GM21447 (cell line): ENCODE results near the gene APBA3.

Experiments used
- ATAC-seq: cut with Tn5 transposase; IDR thresholded peaks from one replicate; pipeline ENCODE4 v1.9.1; 2021; ENCODE audit not compliant: unreplicated experiment

Gene APBA3, protein sequence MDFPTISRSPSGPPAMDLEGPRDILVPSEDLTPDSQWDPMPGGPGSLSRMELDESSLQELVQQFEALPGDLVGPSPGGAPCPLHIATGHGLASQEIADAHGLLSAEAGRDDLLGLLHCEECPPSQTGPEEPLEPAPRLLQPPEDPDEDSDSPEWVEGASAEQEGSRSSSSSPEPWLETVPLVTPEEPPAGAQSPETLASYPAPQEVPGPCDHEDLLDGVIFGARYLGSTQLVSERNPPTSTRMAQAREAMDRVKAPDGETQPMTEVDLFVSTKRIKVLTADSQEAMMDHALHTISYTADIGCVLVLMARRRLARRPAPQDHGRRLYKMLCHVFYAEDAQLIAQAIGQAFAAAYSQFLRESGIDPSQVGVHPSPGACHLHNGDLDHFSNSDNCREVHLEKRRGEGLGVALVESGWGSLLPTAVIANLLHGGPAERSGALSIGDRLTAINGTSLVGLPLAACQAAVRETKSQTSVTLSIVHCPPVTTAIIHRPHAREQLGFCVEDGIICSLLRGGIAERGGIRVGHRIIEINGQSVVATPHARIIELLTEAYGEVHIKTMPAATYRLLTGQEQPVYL

DNA sequence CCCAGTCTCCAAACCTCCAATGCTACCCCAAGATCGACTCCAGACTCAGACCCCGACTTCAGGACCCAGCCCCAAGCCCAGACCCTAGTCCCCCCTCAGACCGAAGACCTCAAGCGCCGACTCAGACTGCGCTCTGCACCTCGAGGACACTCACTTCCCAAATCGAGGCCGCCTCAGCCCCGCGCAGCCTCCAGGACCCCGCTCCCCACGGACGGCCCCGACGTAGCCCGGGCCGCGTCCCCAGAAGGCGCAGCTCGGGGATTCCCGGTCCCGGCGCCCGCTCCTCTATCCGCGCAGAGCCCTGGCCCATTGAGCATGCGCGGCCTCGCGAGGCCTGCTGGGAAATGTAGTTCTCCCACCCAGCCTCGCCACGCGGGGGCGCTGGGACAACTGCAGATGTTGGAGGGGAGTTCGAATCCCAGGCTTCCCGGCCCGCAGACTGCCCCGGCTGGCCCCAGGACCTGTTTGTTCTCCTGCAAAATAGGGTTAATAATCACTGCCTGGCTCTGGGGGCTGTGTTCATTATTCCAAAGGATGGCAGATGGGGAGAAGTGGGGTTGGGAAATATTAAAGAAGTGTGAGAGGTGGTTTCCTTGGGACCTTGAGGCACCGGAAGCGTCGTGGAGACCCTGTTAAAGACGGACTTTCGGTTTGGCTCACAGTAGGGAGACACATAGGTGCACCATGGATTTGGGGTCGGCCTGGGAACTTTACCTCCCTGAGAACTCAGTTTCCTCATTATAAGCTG lies at the start of gene APBA3:
TSS of gene APBA3 (minus strand) at position 311 of the 748 bp plus-strand sequence. CDS start 1,428 bp downstream, outside the sequence.
- ATAC-seq = peak; percentile 30

DNA sequence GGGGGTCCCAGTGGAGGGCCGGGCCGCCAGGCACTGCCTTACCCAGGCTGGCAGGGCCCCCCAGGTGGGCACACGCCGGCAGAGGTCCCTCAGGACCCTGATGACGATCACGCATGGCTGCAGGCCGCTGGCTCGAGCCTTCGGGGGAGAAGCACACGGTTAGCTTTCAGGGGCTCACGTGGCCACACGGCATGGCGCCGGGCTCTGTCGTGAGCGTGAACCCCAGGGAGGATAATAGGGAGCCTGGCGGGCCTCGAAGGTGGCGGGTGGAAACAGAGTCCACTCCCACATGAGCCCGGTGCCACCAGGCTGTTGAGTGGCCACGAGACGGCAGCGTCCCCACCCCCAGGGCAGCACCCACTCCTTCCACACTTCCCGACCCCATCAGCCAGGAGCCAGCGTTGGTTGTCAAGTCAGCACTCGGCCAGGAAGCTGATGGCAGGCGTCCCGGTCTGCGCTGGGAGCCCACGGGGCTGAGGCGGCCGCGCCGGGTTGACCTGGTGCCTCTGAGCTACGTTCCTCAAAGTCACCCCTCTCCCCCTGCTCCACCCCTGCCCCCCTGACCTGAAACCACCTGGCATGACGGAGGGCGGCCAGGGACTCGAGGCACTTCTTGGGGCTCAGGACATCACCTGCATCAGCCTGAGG lies 49.3 kb upstream of the APBA3 start:
- no peak for ATAC-seq

DNA sequence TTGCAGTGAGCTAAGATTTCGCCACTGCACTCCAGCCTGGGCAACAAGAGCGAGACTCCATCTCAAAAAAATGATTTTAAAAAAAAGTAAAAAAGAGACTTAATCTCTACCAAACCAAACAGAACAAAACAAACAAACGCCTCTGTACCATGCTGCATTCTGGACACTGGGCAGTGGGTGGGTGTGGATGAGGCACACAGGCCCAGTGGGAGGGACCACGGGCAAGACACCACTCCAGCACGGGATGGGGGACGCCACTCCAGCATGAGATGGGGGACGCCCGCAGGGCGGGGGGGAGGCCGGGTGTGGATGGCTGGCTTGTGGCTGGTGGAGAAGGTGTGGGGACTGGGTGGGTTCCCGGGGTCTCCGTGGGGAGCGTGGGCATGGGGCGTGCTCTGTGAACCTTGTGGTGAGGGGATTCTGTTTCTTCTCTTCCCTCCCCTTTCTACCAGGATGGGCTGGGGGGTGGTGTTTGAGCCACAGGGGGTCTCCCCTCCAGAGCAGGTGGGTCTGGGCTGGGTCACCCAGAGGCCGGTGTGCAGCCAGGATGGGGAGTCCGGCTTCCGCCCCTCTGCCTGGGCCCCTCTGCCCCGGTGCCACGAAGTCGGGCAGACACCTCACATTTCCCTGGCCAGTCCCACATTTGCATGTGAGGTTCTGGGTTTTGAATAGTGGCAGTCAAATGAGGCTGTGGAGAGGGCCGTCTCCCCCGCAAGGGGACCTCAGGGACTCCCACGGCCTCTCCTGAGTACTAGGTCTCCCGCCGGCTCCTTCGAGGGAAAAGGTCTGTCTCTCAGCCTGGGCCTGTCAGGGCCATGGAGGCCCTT lies 48.6 kb upstream of the APBA3 start:
- ATAC-seq = no peak

DNA sequence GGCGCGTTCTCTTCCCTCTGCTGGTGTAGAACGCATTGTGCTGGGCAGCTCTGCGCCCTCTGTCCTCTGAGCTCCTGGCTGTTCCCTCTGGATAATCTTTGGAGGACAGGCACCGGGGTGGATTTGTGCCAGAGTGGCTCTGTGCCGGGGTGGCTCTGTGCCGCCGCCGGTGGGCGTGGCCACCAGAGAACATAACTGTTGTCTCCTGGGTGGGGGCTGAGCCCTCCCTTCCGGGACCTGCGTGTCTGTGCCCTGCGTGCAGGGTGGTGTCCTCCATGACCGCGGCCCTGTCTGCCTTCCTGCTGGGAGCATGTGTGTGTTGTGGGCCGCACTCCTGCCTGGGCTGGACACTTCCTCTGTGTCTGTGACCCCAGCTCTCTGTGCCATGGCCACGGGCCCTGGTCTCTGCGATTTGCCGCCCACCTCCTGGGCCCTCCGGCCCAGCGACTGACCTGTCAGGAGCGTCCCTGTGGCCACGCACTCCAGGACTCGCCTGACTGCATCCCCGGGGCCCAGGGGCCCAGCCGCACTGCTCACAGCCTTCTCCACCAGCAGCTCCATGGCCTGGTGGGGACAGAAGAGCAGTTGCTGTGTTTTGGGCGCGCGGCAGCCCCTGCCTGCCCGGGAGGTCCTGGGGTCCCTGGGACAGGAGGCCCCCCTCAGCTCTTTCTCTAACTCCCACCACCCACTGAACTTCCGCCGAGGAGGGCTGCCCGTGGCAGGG lies 47.1 kb upstream of the APBA3 start:
- no peak for ATAC-seq

DNA sequence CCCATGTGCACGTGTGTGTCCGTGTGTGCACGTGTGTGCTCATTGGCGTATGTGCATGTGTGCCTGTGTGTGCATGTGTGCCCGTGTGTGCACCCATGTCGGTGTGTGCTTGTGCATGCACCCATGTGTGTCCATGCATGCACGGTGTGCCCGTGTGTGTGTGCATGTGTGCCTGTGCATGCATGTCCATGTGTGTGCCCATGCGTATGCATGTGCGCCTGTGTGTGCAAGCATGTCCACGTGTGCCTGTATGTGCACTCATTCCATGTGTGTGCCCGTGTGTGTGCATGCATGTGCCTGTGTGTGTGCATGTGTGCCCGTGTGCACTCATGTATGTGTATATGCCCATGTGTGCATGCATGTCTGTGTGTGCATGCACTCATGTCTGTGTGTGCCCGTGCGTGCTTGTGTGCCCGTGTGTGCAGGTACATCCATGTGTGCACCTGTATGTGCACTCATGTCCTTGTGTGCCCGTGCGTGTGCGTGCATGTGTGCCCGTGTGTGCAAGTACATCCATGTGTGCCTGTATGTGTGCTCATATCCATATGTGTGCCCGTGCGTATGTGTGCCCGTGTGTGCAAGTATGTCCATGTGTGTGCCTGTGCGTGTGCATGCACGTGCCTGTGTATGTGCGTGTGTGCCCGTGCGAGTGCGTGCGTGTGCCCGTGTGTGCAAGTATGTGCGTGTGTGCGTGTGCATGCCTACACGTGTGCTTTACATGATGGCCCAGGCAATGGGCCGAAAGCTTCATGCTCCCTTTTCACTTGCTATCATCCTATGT lies 46.3 kb upstream of the APBA3 start:
- no peak for ATAC-seq

DNA sequence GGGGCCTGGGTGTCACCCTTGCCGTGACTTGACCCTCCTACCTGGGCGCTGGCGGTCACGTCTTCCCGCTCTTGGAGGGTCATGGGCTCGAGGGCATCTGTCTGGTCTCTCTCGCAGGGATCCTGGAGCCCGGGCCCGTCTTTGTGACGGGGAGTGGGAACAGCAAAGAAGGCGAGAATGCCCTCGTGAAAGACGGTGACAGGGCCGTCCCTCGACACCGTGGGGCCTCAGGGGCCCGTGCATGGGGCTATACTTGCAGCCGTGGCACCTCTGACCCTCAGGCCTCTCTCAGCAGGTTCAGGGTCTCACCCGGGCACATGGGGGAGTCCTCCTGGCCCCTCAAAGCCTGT lies 45.6 kb upstream of the APBA3 start:
- no peak for ATAC-seq

DNA sequence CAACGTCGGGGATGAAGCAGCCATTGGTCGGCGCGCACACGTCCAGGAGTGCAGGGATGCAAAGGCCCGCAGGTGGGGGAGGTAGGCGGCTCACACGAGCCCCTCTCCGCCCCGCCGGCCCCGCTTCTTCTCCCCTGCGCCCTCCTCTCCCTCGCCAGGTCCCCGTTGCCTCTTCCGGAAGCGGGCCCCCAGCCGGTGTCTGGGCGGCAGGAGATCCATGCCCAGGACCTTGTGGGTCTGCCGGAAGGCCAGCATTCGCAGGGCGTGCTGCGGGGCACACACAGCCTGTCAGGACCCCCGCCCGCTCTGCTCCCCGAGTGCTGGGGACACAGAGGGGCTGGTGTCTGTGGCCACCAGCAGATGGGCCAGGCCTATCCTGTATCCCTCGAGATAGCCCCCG lies 44.4 kb upstream of the APBA3 start:
- no peak for ATAC-seq

DNA sequence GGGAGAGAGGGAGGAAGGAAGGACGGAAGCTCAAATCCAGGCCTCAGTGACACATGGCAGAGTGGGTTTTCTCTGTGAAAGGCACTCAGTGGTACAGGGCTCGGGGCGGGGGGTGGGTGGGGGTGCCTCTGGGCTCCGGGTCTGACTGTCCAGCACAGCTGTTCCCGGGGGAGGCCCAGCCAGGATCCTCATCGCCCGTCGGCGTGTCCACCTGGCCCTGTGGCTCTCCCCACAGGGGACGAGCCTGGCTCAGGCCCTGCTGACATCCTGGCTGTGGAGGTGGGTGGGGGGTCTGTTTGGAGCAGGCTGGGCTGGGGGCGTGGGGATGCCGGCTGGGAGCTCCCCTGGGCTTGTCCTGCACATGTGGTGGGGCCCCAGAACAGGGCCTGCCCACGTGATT lies 42.9 kb upstream of the APBA3 start:
- ATAC-seq = no peak

DNA sequence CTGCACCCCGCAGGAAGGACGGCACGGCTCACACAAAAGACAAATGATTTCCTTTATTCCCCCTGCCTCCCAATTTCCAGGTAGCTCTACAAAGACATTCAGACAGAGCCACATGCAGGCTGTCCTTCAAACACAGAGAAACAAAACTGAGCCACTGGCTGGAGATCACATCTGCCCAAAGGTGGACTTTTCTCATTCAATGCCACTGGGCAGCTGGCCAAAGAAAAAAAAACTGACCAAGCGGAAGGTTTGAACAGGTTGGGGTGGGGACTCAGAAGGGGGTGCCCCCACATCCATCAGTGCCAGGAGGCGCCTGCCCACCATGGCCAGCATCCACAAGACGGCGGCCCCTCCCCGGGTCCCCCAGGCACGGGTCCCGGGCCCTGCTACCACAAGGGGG lies 42.5 kb upstream of the APBA3 start:
- no peak for ATAC-seq

DNA sequence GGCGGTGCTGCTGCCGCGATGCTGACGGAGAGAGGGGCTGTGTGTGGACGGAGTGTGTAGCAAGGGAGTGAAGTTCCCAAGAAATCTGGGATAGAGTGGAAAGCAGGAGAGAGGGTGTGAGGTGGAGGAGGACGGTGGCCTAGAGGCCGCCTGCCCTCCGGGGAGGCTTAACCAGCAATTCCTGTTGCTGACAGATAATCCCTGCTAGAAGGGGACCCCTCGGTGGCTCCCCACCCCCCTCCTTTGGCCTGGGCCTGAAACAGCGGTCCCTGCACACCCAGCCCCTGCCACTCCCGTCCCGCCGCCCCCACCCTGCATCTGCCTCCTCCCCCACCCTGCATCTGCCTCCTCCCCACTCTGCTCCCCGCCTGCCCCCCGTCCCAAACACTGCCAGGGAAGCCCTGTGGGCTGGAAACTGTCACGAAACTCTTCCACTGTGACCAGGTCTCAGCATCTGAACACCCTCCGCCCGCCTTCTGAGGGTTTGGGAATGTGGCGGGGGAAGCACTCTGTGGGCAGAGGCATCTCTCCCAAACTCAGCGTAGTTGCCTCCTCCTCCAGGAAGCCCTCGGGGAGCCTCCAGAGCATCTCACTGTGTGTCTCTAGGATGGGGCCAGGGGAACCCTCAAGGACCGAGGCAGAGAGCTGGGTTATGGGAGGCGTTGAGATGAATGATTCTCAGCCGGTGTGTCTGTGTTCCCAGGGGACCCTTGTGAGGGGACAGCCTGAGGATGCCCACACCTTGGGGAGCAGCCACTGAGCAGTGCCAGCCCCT lies 41.8 kb upstream of the APBA3 start:
- ATAC-seq = no peak

DNA sequence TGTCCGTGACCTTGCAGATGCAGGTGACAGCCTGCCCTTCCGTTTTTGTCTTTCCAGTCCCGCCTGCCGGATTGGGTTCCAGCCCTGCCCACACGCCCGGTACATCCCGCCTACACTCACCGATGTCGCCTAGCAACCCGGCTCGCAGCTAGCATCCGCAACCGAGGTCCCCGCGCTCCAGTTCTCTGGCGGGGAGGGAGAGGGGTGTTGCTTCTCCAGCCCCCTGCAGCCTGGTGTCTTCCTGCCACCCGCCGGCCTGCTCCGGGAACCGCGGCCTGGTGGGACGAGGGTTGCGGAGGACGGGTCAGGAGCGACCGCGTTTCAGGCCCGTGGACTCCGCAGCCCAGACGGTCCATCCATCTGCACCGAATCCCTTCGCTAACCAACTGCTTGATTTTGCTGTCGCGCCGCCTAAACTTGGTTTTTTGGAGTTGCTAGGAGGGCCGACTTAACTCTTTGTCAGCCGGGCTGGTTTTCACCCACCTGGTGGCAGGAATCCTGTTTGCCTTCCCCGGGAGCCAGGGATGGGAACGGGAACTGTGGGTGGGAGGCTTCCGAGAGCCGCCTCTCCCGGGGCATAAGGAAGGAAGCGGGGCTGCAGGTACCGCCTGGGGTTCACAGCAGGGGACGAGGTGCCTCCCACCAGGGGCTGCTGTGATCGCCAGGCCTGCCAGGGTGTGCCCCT lies 40.1 kb upstream of the APBA3 start:
- no peak for ATAC-seq

DNA sequence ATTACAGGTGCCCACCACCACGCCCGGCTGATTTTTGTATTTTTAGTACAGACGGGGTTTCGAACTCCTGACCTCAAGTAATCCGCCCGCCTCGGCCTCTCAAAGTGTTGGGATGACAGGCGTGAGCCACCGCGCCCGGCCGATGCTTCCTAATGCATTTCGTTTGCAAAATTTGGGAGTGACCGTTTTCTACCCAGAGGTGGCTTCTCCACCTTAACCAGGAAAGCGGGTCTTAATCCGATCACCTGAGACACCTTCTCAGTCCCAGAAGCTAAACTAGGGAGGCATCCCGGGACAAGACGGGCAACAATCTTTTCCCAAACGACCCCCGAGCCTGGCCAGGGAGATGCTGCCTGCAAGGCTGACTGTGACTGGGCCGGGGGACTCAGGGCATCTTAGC lies 39.5 kb upstream of the APBA3 start:
- ATAC-seq = no peak

DNA sequence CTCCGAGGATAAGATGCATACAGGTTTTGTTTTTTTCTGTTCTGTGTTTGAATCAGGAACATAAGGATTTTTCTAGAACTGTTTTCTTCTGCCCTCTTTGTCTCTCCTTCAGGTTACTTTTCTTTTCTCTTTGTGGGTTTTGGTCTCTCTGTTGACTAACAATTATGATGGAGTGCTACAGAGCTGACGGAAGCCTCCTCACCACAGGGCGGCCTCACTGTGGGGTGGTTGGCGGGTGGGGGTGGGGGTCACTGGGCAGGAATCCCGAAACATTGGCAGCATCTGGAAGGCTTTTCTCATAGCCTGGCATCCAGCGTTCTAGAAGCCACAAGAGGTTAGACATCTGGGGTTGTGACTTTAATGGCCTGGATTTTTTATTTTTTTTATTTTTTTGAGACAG lies 36.6 kb upstream of the APBA3 start:
- ATAC-seq = no peak

DNA sequence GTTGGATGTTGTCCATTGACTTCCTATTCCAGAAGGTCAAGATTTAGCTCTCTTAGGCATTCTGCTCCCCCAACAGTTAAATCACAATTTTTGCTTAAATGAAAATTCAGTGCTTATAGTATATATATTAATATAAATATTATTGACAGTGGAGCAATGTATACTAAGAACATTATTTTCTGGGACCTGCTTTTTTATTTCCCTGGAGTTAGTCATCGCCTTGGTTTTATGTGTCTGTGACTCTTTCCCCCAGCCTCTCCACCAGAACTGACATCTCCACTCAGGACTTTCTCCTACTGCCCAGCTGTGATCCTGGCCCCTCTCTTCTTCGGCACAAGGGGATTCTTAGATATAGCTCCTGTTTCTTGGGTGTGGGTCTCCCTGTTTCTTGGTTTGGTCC lies 34.9 kb upstream of the APBA3 start:
- ATAC-seq = no peak

DNA sequence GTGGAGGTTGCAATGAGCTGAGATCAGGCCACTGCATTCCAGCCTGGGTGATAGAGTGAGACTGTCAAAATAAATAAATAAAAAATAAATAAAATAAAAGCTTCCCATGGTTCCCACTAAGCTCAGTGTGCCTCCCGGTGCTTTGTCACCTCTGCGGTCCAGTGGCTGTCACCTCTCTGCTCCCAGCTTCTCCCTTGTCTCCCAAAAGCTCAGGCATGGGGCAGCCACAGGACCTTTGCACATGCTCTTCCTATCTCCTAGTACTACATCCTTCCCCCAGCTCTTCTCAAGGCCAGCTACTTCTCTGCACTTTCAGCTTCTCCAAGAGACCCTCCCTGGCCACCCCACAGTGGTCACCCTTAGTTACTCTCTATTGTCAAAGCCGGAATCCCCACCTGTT lies 32.3 kb upstream of the APBA3 start:
- ATAC-seq = no peak

DNA sequence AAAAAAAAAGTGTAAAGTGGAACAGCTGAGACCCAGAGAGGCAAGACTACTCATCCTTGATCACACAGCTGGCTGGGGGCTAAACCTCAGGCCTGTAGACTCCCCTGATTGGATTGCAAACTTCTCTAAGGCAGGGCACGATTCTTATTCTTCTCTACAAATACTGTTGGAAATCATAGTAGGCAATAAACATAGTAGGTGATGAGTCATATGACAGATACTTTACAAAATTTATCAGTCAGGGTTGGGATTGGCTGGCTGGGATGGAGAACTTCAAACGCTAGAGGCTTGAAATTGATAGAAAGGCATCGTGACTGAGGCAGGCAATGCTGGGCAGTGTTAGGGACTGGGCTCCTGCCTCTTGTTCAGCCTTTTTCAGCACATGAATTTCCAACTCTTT lies 30.6 kb upstream of the APBA3 start:
- ATAC-seq = no peak

DNA sequence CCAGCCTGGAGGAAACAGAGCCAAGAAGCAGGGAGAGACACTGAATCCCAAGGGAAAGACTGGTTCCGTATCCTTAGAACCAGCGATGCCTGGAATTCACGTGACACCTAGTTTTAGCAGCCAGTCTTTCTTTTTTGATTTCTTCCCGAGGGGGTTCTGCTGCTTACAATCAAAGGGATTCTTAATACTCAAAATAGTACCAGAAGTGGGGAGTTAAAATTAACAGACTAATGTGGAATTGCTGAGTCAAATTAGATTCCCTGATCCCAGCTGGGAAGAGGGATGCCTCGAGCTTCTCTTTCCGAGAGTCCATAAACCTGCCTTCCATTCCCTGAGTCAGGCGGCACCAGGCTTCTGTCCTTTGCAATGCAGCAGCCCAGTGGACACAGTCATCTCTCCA lies 29.4 kb upstream of the APBA3 start:
- ATAC-seq = no peak

DNA sequence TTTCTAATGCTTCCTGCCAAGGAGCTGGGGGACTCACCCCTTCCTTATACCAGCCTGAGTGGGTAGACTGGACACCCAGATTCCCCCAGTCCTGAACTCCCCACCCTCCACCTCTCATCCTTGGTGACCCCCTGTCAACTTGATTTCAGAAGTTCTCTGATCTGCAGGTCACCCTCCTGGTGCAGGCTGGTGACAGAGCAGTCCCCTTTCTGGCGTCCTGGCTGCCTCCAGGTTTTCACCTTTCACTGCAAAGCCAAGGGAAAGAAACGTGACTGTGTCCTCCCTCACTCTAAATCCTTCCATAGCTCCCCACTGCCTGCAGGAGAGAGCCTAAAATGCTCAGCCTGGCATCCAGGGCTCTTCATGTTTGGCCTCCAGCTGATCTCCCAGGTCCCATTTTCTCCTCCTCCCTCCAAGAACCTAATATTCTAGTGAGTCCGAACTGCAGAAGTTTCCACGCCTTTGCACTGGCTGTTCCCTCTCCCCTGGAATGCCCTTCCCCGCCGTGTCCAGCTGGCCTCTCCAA lies 28.8 kb upstream of the APBA3 start:
- ATAC-seq = no peak
